ENCODE results near the gene MOV10L1.

The MOV10L1 gene

DNA sequence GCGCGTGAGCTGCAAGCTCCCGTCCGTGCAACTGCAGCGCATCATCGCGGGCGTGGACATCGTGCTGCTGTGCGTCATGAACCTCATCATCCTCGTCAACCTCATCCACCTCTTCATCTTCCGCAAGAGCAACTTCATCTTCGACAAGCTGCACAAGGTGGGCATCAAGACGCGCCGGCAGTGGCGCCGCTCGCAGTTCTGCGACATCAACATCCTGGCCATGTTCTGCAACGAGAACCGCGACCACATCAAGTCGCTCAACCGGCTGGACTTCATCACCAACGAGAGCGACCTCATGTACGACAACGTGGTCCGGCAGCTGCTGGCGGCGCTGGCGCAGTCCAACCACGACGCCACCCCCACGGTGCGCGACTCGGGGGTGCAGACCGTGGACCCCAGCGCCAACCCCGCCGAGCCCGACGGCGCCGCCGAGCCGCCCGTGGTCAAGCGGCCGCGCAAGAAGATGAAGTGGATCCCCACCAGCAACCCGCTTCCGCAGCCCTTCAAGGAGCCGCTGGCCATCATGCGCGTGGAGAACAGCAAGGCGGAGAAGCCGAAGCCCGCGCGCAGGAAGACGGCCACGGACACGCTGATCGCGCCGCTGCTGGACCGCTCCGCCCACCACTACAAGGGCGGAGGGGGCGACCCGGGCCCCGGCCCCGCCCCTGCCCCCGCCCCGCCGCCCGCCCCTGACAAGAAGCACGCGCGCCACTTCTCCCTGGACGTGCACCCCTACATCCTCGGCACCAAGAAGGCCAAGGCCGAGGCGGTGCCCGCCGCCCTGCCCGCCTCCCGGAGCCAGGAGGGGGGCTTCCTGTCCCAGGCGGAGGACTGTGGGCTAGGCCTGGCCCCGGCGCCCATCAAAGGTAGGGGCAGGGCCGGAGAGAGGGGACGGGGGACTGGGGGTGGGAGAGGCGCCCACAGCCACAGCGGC lies 88.0 kb downstream of the MOV10L1 start:
- no peak for DNase-seq

DNA sequence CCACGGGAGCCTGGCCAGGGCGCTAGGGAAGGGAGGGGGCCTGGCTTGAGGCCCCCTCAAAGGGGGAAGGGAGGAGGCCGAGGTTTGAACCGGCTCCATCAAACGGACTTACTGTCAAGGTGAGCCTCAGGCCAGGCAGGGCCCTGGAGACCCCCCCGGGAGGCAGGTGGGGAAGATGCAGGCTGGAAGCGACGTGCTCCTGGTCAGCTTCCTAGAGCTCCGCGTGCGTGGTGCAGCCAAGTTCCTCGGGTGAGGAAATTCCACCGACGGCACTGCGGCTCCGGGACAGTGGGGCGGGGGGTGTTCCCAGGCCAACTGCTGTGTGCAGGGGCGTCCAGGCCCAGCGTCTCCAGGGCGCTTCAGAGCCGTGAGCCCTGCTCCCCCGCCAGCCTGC lies 88.7 kb downstream of the MOV10L1 start:
- no peak for DNase-seq

DNA sequence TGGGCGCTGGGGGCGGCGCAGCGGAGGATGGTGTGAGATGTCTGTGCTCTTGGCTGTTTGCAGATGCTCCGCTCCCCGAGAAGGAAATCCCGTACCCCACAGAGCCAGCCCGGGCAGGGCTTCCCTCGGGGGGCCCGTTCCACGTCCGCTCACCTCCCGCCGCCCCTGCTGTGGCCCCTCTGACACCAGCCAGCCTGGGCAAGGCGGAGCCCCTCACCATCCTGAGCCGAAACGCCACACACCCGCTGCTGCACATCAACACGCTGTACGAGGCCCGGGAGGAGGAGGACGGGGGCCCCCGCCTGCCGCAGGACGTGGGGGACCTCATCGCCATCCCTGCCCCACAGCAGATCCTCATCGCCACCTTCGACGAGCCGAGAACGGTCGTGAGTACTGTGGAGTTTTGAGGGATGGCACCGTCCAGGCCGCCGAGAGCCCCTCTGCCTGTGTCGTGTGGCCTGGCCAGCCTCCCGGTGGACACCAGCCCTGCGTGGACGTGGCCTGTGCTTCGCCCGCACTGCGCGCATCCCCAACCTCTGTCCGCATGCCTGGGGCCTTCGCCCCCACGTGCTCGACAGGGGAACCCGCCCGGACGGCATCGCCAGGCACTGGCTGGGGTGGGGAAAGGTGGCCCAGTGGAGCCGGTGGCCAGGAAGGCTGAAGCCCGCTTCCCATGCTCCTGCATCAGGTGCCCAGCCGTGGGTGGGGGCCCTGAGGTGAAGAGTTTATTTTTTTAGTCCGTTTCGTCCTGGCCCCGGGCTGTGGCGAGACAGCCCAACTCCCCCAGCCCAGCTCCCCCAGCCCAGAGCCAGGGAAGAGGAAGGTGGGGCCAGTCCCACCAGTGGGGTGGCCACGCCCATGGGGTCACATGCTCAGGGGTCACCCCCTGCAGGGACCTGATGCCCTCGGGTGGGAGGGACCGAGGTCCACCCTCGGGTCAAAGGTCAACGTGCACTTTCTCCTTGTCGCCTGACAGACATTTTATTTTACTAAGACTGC lies 89.4 kb downstream of the MOV10L1 start:
- DNase-seq: no peak

DNA sequence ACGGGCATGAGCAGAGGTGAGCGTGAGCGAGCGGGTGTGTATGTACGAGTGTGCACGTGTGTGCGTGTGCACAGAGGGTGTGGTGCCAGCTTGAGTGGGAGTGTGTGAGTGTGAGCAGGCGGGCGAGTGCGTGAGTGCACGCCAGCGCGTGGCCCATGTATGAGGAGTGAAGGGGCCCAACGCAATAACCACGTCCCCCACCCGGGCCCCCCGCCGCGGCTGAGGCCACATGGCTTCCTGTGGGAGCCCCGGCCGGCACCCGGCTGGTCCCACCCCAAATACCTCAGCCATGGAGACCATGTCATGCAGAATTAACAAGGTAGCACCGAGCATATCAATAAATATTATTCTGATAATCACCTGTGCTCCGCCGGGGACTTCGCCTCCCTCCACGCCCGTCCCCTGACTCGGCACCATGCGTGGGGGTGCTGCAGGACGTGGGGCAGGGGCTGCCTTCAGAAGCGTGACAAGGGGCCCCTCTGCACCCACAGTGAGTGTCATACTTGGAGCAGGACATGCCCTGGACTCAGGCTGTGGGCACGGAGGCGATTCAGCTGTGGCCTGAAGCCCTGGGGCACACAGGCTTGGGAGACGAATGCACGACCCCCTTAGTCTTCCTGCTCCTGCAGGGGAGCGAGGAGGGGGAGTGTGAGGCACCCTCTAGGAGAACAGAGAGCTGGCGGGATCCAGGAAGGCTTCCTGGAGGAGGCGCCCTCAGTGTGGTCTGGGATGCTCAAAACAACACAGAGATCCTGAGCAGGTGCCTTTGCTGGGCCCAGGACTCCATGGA lies 90.3 kb downstream of the MOV10L1 start:
- no peak for DNase-seq

DNA sequence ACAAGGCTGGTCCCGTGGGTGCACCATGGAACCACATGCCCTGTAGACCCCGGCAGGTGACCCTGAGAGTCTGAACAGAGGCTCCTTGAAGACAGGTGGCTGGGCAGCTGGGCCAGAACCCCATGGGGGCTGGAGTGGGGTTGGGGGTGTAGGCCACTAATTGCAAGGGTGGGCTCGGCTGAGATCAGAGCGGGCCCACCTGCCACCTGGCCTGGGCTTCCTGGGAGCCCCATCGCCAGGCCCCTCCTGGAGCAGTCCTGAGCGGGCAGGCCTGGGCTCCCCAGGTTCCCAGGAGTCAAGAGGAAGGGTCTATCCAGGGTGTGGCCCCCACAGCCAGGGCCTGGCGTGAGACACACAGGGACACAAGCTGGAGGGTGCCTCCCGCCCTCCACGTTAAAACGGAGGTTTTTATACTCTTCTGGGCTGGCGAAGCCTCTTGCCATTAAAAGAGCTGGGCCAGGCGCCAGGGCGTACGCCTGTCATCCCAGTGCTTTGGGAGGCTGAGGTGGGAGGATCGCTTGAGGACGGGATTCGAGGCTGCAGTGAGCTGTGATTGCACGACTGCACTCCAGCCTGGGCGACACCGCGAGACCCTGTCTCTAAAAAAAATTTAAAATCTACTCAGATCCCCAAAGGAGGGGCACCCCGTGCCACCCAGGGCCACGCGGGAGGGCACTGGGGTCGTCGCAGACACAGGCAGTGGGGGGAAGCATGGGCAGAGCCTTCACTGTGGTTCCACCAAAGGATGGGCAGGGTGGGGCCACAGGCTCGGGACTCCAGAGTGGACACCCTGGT lies 91.1 kb downstream of the MOV10L1 start:
- DNase-seq: no peak

DNA sequence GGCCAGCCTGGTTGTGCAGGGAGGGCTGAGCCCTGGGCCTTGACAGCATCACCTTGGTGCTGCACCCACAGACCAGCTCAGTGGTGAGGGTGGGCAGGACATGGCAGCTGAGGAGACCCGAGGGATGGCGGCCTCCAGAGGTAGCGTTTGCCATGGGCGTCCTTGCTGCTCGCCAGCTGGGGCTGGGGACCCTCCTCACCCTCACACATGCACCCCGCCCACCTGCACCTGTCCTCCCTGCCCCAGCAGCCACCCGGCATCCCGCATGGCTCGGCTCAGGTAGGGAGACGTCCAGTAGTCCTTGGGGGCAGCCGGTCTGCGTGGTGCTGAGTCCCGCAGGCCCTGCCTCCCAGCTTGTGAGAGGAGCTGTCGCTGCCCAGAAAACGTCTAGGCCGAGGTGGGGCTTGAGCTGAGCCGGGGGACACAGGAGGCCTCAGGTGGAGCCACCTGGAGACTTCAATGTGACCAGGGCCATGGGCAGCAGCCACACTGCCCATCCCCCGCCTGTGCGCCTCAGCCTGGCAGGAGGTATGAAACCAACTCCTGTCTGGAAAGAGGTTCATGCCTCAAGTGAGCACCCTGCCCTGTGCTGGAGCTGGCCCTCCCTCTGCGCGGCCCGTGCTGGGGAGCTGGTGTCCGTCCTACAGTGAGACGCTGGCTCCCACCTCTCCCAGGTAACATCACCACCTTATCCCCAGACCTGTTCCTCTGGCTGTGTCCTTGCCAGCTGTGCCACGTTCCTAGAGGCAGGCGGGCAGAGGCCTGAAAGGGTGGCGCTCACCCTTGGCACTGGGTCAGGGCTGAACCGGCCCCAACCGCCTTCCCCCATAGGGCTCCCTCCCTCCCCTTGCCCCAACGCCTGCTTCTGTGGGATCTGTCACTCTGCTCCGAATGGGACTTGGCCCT lies 92.6 kb downstream of the MOV10L1 start:
- DNase-seq: no peak

DNA sequence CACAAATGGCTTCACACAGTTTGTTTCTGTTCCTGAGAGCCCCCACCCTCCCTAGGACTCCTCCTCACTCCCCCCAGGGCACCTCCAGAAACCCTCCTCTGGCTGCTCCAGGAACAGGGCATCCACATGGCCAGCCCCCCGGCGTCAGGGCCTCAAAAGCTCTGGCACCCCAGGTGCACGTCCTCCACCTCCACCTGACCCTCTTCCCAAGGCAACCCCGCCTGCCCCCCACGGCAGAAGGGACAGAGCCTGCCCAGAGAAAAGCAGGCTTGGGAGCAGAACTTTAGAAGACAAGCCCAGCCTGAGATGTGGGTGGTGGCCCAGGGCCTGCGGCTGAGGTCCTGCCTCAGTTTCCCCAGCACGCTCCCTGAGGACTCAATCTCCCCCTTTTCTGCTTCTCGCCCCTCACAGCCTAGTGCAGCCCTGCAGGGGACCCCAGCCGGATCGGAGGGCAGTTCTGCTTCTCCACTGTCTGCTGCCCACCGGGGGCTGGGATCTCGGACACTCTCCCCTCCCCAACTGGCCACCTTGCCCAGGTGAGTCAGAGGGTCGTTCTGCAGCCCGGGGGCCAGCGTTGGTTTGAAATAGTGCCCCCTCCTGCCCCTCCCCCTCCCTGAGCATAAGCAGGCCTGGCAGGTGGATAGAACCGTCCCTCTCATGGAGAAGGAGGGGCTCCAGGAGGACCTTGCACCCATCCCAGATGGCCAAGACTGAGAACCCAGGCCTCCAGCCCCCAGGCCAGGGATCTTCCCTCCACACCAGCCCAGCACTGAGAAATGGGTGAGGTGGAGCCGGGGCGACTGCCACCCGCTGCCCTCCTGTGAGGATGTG lies 93.5 kb downstream of the MOV10L1 start:
- DNase-seq: no peak

DNA sequence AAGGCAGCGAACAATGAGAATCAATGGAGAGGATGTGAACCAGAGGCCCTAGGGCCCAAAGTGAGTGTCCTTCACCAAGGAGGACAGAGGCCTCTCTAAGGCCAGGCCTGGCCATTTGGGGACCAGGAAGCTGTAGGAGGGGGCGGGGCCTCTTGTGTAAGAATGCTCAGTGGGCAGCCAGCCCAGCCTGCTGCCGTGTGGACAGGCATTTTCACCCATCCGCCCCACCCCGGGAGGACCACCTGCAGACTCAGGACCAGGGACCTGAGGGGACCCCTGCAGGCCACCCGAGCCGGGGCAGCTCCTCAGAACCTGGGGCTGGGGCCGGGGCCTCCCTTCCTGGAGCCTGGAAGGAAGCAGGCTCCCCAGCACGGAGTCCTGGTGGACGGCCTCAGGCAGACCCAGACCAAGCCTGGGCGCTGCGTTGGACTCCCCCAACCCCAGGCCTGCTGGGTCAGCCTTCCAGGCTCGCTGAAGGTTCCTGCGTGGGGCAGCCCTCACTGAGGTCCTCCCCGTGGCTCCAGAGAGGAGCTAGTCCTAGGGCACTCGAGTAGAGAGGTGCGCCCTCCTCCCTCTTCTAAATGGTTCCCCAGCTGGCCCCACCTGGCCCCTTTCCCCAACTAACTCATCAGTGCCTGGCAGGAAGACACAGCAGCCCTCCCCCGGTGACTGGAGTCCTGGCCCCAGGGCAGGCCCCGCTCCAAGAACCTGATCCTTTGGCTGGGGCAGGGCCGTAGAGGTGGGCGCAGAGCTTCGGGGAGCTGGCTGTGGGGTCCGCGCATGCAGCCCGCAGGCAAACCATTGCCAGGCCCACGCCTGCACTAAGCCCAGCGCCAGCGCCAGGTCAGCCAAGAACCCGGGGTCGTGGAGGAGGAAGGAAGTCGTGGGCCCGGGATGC lies 94.4 kb downstream of the MOV10L1 start:
- DNase-seq: no peak

DNA sequence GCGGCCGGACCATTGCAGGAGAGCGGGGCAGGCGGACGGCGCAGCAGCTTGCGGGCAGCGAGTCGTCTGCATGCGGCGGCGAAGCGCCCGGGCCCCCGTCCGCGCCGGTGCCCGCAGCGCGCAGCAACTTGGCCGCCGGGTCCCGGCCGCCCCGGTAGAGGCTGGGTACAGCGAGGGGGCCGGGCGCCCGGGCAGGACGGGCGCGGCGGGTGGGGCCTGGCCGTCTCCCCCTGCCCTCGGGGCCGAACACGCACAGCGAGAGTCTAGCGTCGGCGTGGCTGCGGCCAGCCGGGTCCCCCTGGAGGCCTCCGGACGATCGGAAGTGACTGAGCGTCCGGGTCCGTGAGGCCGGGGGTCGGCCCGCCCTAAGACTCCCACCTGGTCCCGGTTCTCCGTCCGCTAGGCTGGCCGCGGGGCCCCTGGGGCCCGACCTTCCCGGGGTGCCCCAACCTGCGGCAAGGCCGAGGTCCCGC lies 95.1 kb downstream of the MOV10L1 start:
- no peak for DNase-seq

DNA sequence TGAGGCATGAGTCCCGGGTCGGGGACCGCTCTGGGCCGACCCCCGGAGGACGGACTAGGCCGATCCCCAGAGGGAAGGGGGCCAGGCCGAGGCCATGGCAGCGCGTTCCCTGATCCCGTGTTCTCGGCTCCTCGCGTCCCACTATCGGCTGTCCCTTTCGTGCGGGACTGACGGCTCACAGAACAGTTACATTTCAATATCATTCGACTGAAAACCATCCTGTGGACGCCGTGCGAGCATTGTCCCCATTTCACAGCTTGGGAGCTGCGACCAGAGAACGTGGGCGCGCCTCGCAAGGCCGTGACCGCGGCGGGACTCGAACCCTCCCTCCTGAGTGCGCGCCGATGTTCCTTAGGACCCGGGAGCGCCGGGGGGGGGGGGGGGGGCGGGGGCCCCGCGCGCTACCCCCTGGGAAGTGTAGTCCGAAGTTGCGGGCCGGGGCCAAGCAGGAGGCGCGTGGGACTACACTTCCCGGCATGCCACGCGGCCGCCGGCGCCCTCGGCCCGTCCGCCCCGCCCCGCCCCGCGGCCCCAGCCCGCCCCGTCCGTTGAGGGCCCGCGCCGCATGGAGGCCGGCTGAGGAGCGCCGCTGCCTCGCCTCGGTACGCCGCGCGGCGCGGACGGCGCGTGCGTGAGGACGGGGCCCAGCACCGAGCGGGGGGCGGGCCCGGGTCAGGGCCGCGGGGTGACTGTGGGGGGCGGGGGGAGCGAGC lies 95.7 kb downstream of the MOV10L1 start, which contains the start of gene TRABD:
Gene TRABD, plus strand, starts transcription at position 539 of the 713 bp plus-strand sequence. CDS start 7,148 bp downstream, outside the sequence.
- no peak for DNase-seq

DNA sequence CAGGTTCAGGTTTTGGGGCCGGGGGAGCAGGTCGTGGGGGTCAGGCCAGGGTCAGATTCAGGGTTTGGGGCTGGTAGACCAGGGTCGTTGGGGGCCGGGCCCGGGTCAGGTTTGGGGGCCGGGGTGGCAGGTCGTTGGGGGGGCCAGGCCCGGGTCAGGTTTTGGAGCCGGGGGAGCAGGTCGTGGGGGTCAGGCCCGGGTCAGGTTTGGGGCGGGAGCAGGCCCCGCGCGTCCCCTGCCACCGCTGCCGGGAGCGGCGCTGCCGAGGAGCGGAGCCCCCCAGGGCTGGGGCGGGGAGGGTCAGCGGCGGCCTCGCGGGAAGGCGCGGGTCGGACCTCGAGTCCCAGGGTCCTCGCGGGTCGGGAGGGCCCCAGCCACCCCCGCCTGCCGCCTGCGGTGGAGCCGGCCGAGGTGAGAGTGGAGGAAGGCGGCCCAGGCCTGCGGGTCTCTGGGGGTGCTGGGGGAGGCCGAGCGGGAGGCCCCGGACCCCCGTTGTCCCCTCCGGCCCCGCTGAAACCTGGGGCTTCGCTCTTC lies 96.4 kb downstream of the MOV10L1 start:
- no peak for DNase-seq

DNA sequence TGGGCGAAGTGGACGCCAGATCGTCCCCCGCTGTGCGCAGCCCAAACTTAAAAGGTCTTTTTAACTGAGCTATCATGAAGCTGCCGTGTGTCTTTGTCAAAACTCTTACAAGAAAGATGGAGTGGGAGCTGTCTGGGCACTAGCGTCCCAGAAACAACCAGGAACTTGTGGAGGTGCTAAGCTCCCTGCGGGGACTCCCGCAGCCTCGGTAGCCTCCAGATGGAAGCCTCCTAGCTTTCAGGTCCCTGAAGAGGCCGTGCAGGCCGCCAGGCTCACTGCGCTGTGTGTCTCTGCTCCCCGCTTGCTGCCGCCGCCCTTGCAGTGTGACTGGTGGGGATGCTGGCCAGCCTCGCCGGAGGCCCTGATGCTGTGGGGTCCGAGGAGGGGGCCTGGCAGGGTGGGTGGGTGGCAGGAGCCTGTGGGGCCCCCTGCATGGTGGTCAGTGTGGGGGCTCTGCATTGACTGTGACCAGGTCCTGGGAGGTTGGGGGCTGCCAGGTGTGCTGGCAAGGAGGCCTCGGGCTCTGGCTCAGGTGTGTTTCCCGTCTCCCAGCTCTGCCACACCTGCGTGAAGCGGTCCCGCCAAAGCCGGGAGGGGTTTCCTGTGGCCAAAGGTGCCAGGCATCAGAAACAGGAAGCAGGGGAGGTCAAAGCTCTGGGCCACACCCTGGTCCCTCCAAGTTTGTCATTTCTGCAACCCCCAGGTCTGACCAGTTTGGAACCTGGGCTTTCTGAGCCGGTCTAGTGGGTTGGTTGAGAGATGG lies 97.1 kb downstream of the MOV10L1 start:
- no peak for DNase-seq

DNA sequence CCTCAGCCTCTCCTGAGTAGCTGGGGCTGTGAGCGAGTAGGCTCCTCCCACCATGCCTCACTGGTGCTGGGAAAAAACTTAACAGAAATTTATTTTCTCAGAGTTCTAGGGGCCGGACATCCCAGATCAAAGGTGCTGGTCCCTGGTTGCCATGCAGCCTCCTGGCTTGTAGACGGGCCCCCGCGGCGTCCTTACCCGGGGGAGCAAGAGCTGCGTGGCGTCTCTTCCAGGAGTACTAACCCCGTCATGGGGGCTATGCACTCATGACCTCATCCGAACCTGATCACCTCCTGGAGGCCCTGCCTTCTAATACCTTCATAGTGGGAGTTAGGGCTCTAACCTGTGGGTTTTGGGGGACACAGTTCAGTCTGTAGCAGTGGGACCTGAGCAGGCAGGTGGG lies 98.5 kb downstream of the MOV10L1 start:
- DNase-seq: no peak

DNA sequence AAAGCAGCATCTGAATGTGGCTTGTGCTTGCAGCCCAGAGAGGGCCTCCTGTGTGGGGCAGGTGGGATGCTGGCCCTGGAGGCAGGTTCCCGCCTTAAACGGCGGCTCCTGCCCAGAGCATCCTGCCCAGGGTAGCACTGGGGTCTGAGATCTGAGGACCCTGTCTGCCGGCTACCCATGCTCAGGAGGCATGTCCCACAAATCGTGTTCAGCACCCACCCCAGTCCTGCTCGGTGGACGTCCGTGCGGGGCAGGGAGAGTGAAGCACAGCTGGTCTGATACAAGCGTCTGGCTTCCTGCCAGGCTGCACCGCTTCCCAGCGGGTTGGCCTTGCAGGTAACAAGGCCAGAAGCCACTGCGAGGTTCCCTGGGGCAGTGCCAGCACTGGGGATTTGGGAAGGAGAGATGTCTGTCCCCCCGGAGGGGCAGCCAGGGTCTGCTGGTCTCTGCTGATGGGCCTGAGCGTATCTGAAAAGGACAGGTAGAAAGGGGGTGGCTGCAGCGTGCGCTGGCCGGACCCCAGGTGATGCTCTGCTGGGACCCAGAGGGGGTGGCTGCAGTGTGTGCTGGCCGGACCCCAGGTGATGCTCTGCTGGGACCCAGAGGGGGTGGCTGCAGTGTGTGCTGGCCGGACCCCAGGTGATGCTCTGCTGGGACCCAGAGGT lies 99.5 kb downstream of the MOV10L1 start:
- DNase-seq: no peak

DNA sequence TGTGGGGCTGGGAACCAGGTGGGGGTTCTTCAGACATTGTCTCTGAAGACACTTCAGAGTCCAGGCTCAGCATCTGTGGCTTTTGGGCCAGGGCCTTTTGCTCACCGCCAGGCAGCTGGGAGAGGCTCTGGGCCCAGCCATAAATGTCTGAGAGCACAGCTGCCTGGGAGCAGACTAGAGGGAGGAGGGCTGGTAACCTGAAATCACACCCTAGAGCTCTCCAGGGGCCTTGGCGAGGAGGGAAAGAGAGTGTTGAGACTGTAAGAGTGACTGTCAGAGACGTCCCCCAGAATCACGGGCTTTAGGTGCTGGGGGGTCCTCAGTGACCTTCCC lies 100.0 kb downstream of the MOV10L1 start:
- DNase-seq: no peak
